Gastroesophageal sphincter (tissue), 3 donors: ENCODE results near the gene GPAT2.
"Not testable (repeated sequence)": the region's sequence is repeated elsewhere in the genome, so short reads cannot be mapped to it uniquely, and the experiment has no call there.

Experiments used
- EP300 ChIP-seq: sonication (generic); formaldehyde crosslinking; IDR thresholded peaks from one replicate; pipeline ENCODE4 v1.6.1; 2017; ENCODE audit warnings: antibody characterized with exemption, mild to moderate bottlenecking
- POLR2A ChIP-seq, 2 donors: fragments of 450-650 bp; IDR thresholded peaks; one replicate each; pipeline ENCODE4 v1.6.1; 2017; ENCODE audit warnings: antibody characterized with exemption in 2 of 2, mild to moderate bottlenecking in 2 of 2, moderate library complexity in 1 of 2
- POLR2AphosphoS5 ChIP-seq: sonication (generic); formaldehyde crosslinking; IDR thresholded peaks from one replicate; pipeline ENCODE4 v1.6.1; 2017; ENCODE audit warnings: antibody characterized with exemption
- TF ChIP-seq, protein P1 (sequence below), 4 experiments: fragments of 200-600 bp in 2 of 4; fragments of 450-650 bp in 2 of 4; sonication (generic) in 1 of 4; IDR thresholded peaks; one replicate each; pipeline ENCODE4 v1.5.1; 2017 to 2019; ENCODE audit warnings: antibody characterized with exemption in 4 of 4, mild to moderate bottlenecking in 2 of 4, moderate library complexity in 2 of 4

DNA sequence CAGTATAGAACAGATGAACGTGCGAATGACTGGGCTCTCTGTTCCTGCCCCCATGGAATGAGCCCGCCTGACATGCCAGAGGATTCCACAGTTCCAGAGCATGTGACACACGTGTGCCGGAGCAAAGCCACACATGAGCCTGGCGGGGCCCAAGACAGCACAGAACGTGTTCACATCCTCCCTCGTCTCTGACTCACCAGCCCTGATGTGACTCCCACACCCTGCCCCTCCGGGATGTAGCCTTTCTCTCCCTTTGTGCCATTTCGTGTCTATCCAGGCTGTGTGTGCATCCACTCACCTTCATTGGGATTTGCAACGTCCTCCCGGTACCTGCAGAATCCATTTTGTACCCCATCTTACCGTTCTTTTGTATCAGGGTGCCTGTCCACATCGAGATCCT lies 838 bp upstream of the GPAT2 start:
- TF ChIP-seq, protein P1, sequence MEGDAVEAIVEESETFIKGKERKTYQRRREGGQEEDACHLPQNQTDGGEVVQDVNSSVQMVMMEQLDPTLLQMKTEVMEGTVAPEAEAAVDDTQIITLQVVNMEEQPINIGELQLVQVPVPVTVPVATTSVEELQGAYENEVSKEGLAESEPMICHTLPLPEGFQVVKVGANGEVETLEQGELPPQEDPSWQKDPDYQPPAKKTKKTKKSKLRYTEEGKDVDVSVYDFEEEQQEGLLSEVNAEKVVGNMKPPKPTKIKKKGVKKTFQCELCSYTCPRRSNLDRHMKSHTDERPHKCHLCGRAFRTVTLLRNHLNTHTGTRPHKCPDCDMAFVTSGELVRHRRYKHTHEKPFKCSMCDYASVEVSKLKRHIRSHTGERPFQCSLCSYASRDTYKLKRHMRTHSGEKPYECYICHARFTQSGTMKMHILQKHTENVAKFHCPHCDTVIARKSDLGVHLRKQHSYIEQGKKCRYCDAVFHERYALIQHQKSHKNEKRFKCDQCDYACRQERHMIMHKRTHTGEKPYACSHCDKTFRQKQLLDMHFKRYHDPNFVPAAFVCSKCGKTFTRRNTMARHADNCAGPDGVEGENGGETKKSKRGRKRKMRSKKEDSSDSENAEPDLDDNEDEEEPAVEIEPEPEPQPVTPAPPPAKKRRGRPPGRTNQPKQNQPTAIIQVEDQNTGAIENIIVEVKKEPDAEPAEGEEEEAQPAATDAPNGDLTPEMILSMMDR (IDR thresholded peaks at IDR 0.05), result not testable (repeated sequence)
- not testable (repeated sequence) for TF ChIP-seq POLR2AphosphoS5; EP300; POLR2A (IDR thresholded peaks at IDR 0.05)
